Adipose tissue (tissue), 3 donors: ENCODE results near the gene MYDGF. TPM values are rescaled to one million over a fixed set of nuclear protein-coding genes. Genes with fewer than 3 reads are reported as not detected.
"Not testable (repeated sequence)": the region's sequence is repeated elsewhere in the genome, so short reads cannot be mapped to it uniquely, and the experiment has no call there.

Experiments
- H3K27ac ChIP-seq: one replicate; pipeline ENCODE4 v1.5.1; 2013; ENCODE audit warnings: low read depth, low read length
- WGBS, 3 donors: extraction: QIAGEN DNeasy Blood & Tissue Kit; methylation state at CpG; one replicate each; pipeline ENCODE4 v1.1.7; 2013; 5-methylcytosine and 5-hydroxymethylcytosine counted together
- polyA plus RNA-seq, 3 donors: library from polyadenylated mRNA; stranded (reverse); fragments of 200-250 nt; gene quantifications; one replicate each; pipeline ENCODE4 v1.2.3, GENCODE V29; 2013
- donor health status: healthy with polysubstance abuse.
- donor health status: Bipolar disorder and iron deficiency.
- donor health status: healthy.

MYDGF gene
- polyA plus RNA-seq, 3 donors, result 53.1 to 168 (median 129) TPM

GRCh38 chr19:4684312-4685095 lies 14.4 kb upstream of the MYDGF start:
- H3K27ac ChIP-seq, result no peak overlapping the region
- WGBS, 3 donors, result 94% methylated on average over 24 to 28 of the region's 28 CpGs

GRCh38 chr19:4682417-4683200 lies 12.5 kb upstream of the MYDGF start:
- WGBS, 3 donors, result 96 to 97% (median 96%) methylated on average over 26 to 43 of the region's 45 CpGs
- no peak overlapping the region for H3K27ac ChIP-seq

GRCh38 chr19:4680021-4680420 lies 9.9 kb upstream of the MYDGF start:
- not testable (repeated sequence) for H3K27ac ChIP-seq
- 94 to 98% (median 98%) methylated on average over 6 to 7 of the region's 7 CpGs for WGBS, 3 donors

- WGBS, 3 donors, result 72 to 80% (median 78%) methylated on average over 34 of the region's 34 CpGs
- H3K27ac ChIP-seq, result no peak overlapping the region
Measured at GRCh38 chr19:4678881-4679790, 9.0 kb upstream of the MYDGF start.

- WGBS, 3 donors, result 64 to 80% (median 72%) methylated on average over 17 of the region's 17 CpGs
- no peak overlapping the region for H3K27ac ChIP-seq
Measured at GRCh38 chr19:4676955-4677731, 7.0 kb upstream of the MYDGF start.

GRCh38 chr19:4675346-4675745 lies 5.2 kb upstream of the MYDGF start:
- WGBS, 3 donors, result 89 to 93% (median 92%) methylated on average over 16 of the region's 16 CpGs
- H3K27ac ChIP-seq, result no peak overlapping the region

- WGBS, 3 donors, result 92 to 93% (median 92%) methylated on average over 4 of the region's 4 CpGs
Measured at GRCh38 chr19:4673726-4674125, 3.6 kb upstream of the MYDGF start.

GRCh38 chr19:4673216-4673615 lies 3.1 kb upstream of the MYDGF start:
- no peak overlapping the region for H3K27ac ChIP-seq
- 37 to 80% (median 75%) methylated on average over 4 of the region's 4 CpGs for WGBS, 3 donors

More at GRCh38 chr19:4673726-4674125, 3.6 kb upstream of the MYDGF start:
- no peak overlapping the region for H3K27ac ChIP-seq

GRCh38 chr19:4671185-4671851 lies 1.2 kb upstream of the MYDGF start:
- WGBS, 3 donors, result 68 to 75% (median 72%) methylated on average over 10 of the region's 10 CpGs
- H3K27ac ChIP-seq, result no peak overlapping the region

GRCh38 chr19:4664642-4665041 lies 5.5 kb downstream of the MYDGF start:
- H3K27ac ChIP-seq, result no peak overlapping the region
- WGBS, 3 donors, result 87 to 94% (median 93%) methylated on average over 12 of the region's 12 CpGs

- 90 to 94% (median 93%) methylated on average over 6 of the region's 6 CpGs for WGBS, 3 donors
- H3K27ac ChIP-seq, result no peak overlapping the region
Measured at GRCh38 chr19:4662812-4663211, 7.3 kb downstream of the MYDGF start.

- 81 to 84% (median 84%) methylated on average over 20 of the region's 20 CpGs for WGBS, 3 donors
- no peak overlapping the region for H3K27ac ChIP-seq
Measured at GRCh38 chr19:4662020-4662695, 8.0 kb downstream of the MYDGF start.

GRCh38 chr19:4660993-4661392 lies 9.1 kb downstream of the MYDGF start:
- 85 to 93% (median 85%) methylated on average over 4 of the region's 4 CpGs for WGBS, 3 donors
- no peak overlapping the region for H3K27ac ChIP-seq

- WGBS, 3 donors, result 83 to 91% (median 87%) methylated on average over 15 of the region's 15 CpGs
- no peak overlapping the region for H3K27ac ChIP-seq
Measured at GRCh38 chr19:4660181-4660791, 9.9 kb downstream of the MYDGF start.

- WGBS, 3 donors, result 87 to 97% (median 93%) methylated on average over 8 of the region's 8 CpGs
Measured at GRCh38 chr19:4657835-4658234, 12.3 kb downstream of the MYDGF start.

GRCh38 chr19:4657262-4657661 lies 12.9 kb downstream of the MYDGF start:
- H3K27ac ChIP-seq, result no peak overlapping the region
- WGBS, 3 donors, result 76 to 78% (median 77%) methylated on average over 14 of the region's 14 CpGs

More at GRCh38 chr19:4657835-4658234, 12.3 kb downstream of the MYDGF start:
- no peak overlapping the region for H3K27ac ChIP-seq
